Thoracic aorta (tissue), 2 donors: ENCODE data around the gene MAPKAPK5. TPM values are rescaled to one million over a fixed set of nuclear protein-coding genes. Genes with fewer than 3 reads are reported as not detected.

Source experiments
- ATAC-seq: fragments of 150-250 bp; one replicate; pipeline ENCODE4 v1.8.0; 2017; ENCODE audit warnings: low read depth; ENCODE audit not compliant: insufficient number of reproducible peaks, low FRiP score
- DNase-seq: peaks from one replicate; pipeline ENCODE4 v3.0.0-alpha.2; 2020; ENCODE audit warnings: low spot score
- H3K27ac ChIP-seq, 2 donors: fragments of 200-600 bp; sonication (generic); 1 replicate in 1 of 2; 2 replicates in 1 of 2; pipeline ENCODE4 v1.5.1; 2016; ENCODE audit warnings: mild to moderate bottlenecking in 2 of 2, moderate library complexity in 2 of 2
- H3K27me3 ChIP-seq: fragments of 200-600 bp; sonication (generic); replicated peaks from 2 replicates; pipeline ENCODE4 v1.6.0; 2016; ENCODE audit warnings: mild to moderate bottlenecking; ENCODE audit not compliant: insufficient read depth
- H3K36me3 ChIP-seq: fragments of 200-600 bp; sonication (generic); one replicate; pipeline ENCODE4 v1.5.1; 2016
- H3K4me1 ChIP-seq, 2 donors: fragments of 200-600 bp; sonication (generic); 1 replicate in 1 of 2; 2 replicates in 1 of 2; pipeline versions ENCODE4 v1.5.1 to v1.6.0; 2016; ENCODE audit warnings: low read depth in 2 of 2, mild to moderate bottlenecking in 1 of 2; ENCODE audit not compliant: control insufficient read depth in 1 of 2
- H3K4me3 ChIP-seq: fragments of 200-600 bp; sonication (generic); 2 replicates; pipeline ENCODE4 v1.5.1; 2016; ENCODE audit warnings: mild to moderate bottlenecking
- H3K9me3 ChIP-seq: fragments of 200-600 bp; sonication (generic); 2 replicates; pipeline ENCODE4 v1.5.1; 2016
- CTCF ChIP-seq: fragments of 200-600 bp; sonication (generic); IDR thresholded peaks from one replicate; pipeline ENCODE4 v1.5.1; 2019; ENCODE audit warnings: antibody characterized with exemption
- total RNA-seq, 2 donors: library from RNA; depleted of rRNA; stranded (reverse); fragments of >200 nt; gene quantifications; one replicate each; pipeline versions ENCODE4 v1.1.0 to v1.2.3, GENCODE V29; 2016

MAPKAPK5 gene
- total RNA-seq, 2 donors from 2014 or later = 35.7 to 72.2 TPM

DNA sequence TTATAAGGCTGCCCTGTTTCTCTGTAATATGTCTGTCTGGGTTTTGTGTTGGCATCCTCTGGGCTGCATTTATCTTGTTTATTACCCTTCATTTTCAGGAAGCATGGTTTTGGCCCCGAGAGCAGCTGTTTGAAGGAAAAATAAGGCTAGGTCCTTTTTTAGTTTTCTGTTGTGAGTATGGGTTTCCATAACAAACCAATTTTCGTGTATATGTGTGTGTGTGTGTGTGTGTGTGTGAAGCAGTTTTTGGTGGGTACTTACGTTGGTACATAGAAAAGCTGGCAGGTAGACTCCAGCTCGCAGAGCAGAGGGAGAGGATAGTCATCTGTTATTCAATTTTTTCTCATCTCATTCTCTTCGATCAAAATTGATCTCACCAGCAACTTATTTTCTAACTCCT lies 52.5 kb downstream of the MAPKAPK5 start:
- peaks cover 5% of the 10 kb centered on the region for H3K36me3 ChIP-seq
- no peaks in the 10 kb centered on the region for H3K9me3 ChIP-seq
- no peak overlapping the region for H3K4me3 ChIP-seq
- no peak for DNase-seq
- no peak for TF ChIP-seq CTCF
- H3K27me3 ChIP-seq = no peaks in the 10 kb centered on the region
- H3K27ac ChIP-seq = no peak overlapping the region
- ATAC-seq = no peak
- no peaks in the 10 kb centered on the region for H3K4me1 ChIP-seq

DNA sequence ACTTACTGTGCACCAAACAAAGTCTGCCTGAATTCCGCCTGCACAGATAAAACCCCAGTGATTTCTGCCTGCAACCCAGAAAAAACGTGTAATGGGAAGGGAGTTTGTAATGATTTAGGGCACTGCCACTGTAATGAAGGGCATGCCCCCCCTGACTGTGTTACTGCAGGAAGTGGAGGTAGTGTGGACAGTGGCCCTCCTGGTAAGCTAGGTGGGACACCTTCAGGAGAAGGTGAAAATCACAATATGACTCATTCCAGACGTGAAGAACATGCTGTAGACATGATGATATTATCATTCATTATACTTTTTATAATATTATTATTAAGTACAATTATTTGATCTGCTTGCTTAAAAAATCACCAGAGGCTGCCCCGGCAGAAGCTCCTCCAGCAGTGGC lies 59.2 kb downstream of the MAPKAPK5 start:
- no peaks in the 10 kb centered on the region for H3K4me1 ChIP-seq
- H3K9me3 ChIP-seq = no peaks in the 10 kb centered on the region
- no peak overlapping the region for H3K4me3 ChIP-seq
- ATAC-seq (no peak), DNase-seq (no peak)
- H3K27ac ChIP-seq = no peak overlapping the region
- TF ChIP-seq CTCF = no peak
- peaks cover 4% of the 10 kb centered on the region for H3K36me3 ChIP-seq
- no peaks in the 10 kb centered on the region for H3K27me3 ChIP-seq

GRCh38 chr12:111904446-111904975 lies 62.5 kb downstream of the MAPKAPK5 start:
- no peak for ATAC-seq

GRCh38 chr12:111905502-111905901 lies 63.5 kb downstream of the MAPKAPK5 start:
- Histone ChIP-seq H3K4me1 (no peaks in the 10 kb centered on the region), H3K4me3 (no peak overlapping the region), H3K27me3 (no peaks in the 10 kb centered on the region), H3K9me3 (no peaks in the 10 kb centered on the region), H3K36me3 (peaks cover 4% of the 10 kb centered on the region), H3K27ac (no peak overlapping the region)
- no peak for TF ChIP-seq CTCF
- no peak for ATAC-seq
- DNase-seq = no peak

More at GRCh38 chr12:111904446-111904975, 62.5 kb downstream of the MAPKAPK5 start:
- Histone ChIP-seq H3K36me3 (peaks cover 4% of the 10 kb centered on the region), H3K4me1 (no peaks in the 10 kb centered on the region), H3K27ac (no peak overlapping the region), H3K4me3 (no peak overlapping the region), H3K27me3 (no peaks in the 10 kb centered on the region), H3K9me3 (no peaks in the 10 kb centered on the region)
- DNase-seq = no peak
- TF ChIP-seq CTCF = no peak

DNA sequence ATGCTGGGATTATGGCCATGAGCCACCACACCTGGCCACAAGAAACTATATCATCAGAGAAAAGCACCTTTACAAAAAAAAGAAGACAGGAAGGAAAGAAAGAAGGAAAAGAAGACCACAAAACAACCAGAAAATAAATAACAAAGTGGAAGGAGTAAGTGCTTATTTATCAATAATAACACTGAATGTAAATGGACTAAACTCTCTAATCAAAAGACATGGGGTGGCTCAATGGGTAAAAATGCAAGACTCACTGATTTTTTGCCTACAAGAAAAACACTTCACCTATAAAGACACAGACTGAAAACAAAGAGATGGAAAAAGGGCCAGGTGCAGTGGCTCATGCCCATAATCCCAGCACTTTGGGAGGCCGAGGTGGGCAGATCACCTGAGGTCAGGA lies 65.7 kb downstream of the MAPKAPK5 start:
- TF ChIP-seq CTCF = no peak
- H3K4me3 ChIP-seq = no peak overlapping the region
- H3K36me3 ChIP-seq = peaks cover 4% of the 10 kb centered on the region
- ATAC-seq (no peak), DNase-seq (no peak)
- no peaks in the 10 kb centered on the region for H3K9me3 ChIP-seq
- H3K27ac ChIP-seq = no peak overlapping the region
- no peaks in the 10 kb centered on the region for H3K27me3 ChIP-seq
- no peaks in the 10 kb centered on the region for H3K4me1 ChIP-seq
